CD4-positive, alpha-beta memory T cell (primary cell): ENCODE measurements around the gene DCST2. TPM values are rescaled to one million over a fixed set of nuclear protein-coding genes. Genes with fewer than 3 reads are reported as not detected.

Experiments
- CTCF ChIA-PET: fragments of 350-600 bp; sonication (Branson Sonifier 250); formaldehyde crosslinking; loops from one replicate; lab custom pipeline; 2021; ENCODE audit warnings: inconsistent platforms; ENCODE audit not compliant: partially characterized antibody; lab: Charles Lee
- POLR2A ChIA-PET: fragments of 350-600 bp; sonication (Branson Sonifier 250); formaldehyde crosslinking; loops from one replicate; lab custom pipeline; 2021; ENCODE audit not compliant: partially characterized antibody; lab: Charles Lee
- DNase-seq, 5 donors: peaks; one replicate each; pipeline versions ENCODE4 v3.0.0 to v3.0.0-alpha.2; 2020 to 2022; ENCODE audit warnings: mixed read lengths in 1 of 5
- H3K27ac ChIP-seq: one replicate; pipeline ENCODE4 v1.7.0; 2013; ENCODE audit warnings: low read depth, low read length
- H3K27me3 ChIP-seq: 2 replicates; pipeline ENCODE4 v1.7.0; 2013; ENCODE audit warnings: mild to moderate bottlenecking, low read length, moderate library complexity; ENCODE audit not compliant: insufficient read depth
- H3K36me3 ChIP-seq: 2 replicates; pipeline ENCODE4 v1.7.0; 2013; ENCODE audit warnings: mild to moderate bottlenecking, low read length, moderate library complexity; ENCODE audit not compliant: insufficient read depth
- H3K4me1 ChIP-seq: 2 replicates; pipeline ENCODE4 v1.7.0; 2013; ENCODE audit warnings: mild to moderate bottlenecking, low read length, moderate library complexity; ENCODE audit not compliant: insufficient read depth
- H3K4me3 ChIP-seq, 2 donors: one replicate each; pipeline ENCODE4 v1.7.0; 2013; ENCODE audit warnings: low read length in 2 of 2, mild to moderate bottlenecking in 1 of 2
- H3K9me3 ChIP-seq, 2 donors: one replicate each; pipeline ENCODE4 v1.7.0; 2013; ENCODE audit warnings: low read length in 2 of 2, control low read depth in 1 of 2; ENCODE audit not compliant: control insufficient read depth in 1 of 2
- H3K27ac Mint-ChIP-seq, 7 donors: one replicate each; pipeline ENCODE4 v1.8.0; 2020 to 2021; ENCODE audit warnings: mixed read lengths in 7 of 7, mild to moderate bottlenecking in 6 of 7, inconsistent platforms in 3 of 7, moderate library complexity in 3 of 7
- H3K27me3 Mint-ChIP-seq, 2 donors: one replicate each; pipeline ENCODE4 v1.8.0; 2020 to 2021; ENCODE audit warnings: mixed read lengths in 2 of 2
- H3K36me3 Mint-ChIP-seq, 2 donors: one replicate each; pipeline ENCODE4 v1.8.0; 2020 to 2021; ENCODE audit warnings: mixed read lengths in 2 of 2, inconsistent platforms in 1 of 2, mild to moderate bottlenecking in 1 of 2
- H3K4me1 Mint-ChIP-seq, 4 donors: one replicate each; pipeline ENCODE4 v1.8.0; 2020 to 2021; ENCODE audit warnings: mixed read lengths in 4 of 4, mild to moderate bottlenecking in 1 of 4
- H3K4me3 Mint-ChIP-seq, 8 donors: one replicate each; pipeline ENCODE4 v1.8.0; 2020 to 2021; ENCODE audit warnings: mixed read lengths in 8 of 8, mild to moderate bottlenecking in 7 of 8, moderate library complexity in 6 of 8, inconsistent platforms in 3 of 8
- H3K9me3 Mint-ChIP-seq, 8 donors: one replicate each; pipeline ENCODE4 v1.8.0; 2020 to 2021; ENCODE audit warnings: mixed read lengths in 8 of 8, mild to moderate bottlenecking in 5 of 8, inconsistent platforms in 3 of 8, moderate library complexity in 1 of 8
- intact Hi-C: fragments of 100-400 bp; cut with micrococcal nuclease; formaldehyde crosslinking; loops from one replicate; pipeline ENCODE4 v1.15.1; 2023
- polyA plus RNA-seq, 2 donors: library from polyadenylated mRNA; unstranded; fragments of 300-500 nt; fragmentation: Illumina TruSeq; gene quantifications; one replicate each; pipeline ENCODE4 v1.2.3, GENCODE V29; 2021
- total RNA-seq, 2 experiments: library from RNA; stranded (reverse); gene quantifications; one replicate each; pipeline ENCODE4 v1.2.3, GENCODE V29; 2021

The DCST2 gene
- total and polyA plus RNA-seq, 4 experiments from 2014 or later = 4.0 to 4.1 TPM; not detected in 2

GRCh38 chr1:155070158-155070621 is 36.6 kb upstream of the DCST2 start:
- peak overlapping the region; percentile 14 to 40 for H3K4me3 ChIP-seq

GRCh38 chr1:155069551-155070157 is 36.1 kb upstream of the DCST2 start:
- no peak overlapping the region for H3K4me3 Mint-ChIP-seq
- no peaks in the 10 kb centered on the region for H3K9me3 Mint-ChIP-seq
- H3K27ac Mint-ChIP-seq = peak overlapping the region in 1 of 7 donors; percentile 68
- peaks cover 11 to 16% of the 10 kb centered on the region in 2 donors for H3K36me3 Mint-ChIP-seq
- intact Hi-C loops = loop anchor here (10.0 kb wide), 1 partner anchor 305 kb away; no protein-coding TSS in a partner anchor
- POLR2A ChIA-PET = interaction anchor here (2.9 to 3.9 kb wide), 2 partner anchors 11 to 16 kb away, joined by 16 to 19 read pairs; no protein-coding TSS in a partner anchor
- H3K9me3 ChIP-seq = no peaks in the 10 kb centered on the region
- no peaks in the 10 kb centered on the region for H3K27me3 ChIP-seq
- H3K4me3 ChIP-seq = no peak overlapping the region
- peaks cover 16 to 59% (median 33%) of the 10 kb centered on the region in 4 donors for H3K4me1 Mint-ChIP-seq
- no peak overlapping the region for H3K27ac ChIP-seq
- no peaks in the 10 kb centered on the region for H3K36me3 ChIP-seq
- peaks cover 35% of the 10 kb centered on the region for H3K4me1 ChIP-seq
- CTCF ChIA-PET = interaction anchor here (1.0 to 2.5 kb wide), 3 partner anchors 8 to 15 kb away, joined by 4 to 9 read pairs (median 9); no protein-coding TSS in a partner anchor
- no peaks in the 10 kb centered on the region for H3K27me3 Mint-ChIP-seq
- no peak for DNase-seq

More at GRCh38 chr1:155070158-155070621, 36.6 kb upstream of the DCST2 start:
- DNase-seq = no peak
- peaks cover 30% of the 10 kb centered on the region for H3K4me1 ChIP-seq
- no peaks in the 10 kb centered on the region for H3K27me3 ChIP-seq
- intact Hi-C loops = no loop called here
- no peak overlapping the region for H3K27ac ChIP-seq
- ChIA-PET POLR2A (interaction anchor here (0.7 to 3.9 kb wide), 4 partner anchors 10 to 53 kb away, joined by 3 to 19 read pairs (median 10); partner anchors contain the start of gene ADAM15), CTCF (interaction anchor here (0.7 to 2.5 kb wide), 7 partner anchors 9 to 26 kb away, joined by 3 to 9 read pairs (median 4); no protein-coding TSS in a partner anchor)
- Mint-ChIP-seq H3K36me3 (peaks cover 11 to 16% of the 10 kb centered on the region in 2 donors), H3K27ac (no peak overlapping the region), H3K4me3 (peak overlapping the region in 2 of 8 donors; percentile 15 to 60), H3K27me3 (no peaks in the 10 kb centered on the region), H3K4me1 (peaks cover 14 to 56% (median 31%) of the 10 kb centered on the region in 4 donors), H3K9me3 (no peaks in the 10 kb centered on the region)
- H3K36me3 ChIP-seq = no peaks in the 10 kb centered on the region
- H3K9me3 ChIP-seq = no peaks in the 10 kb centered on the region

- H3K36me3 ChIP-seq = no peaks in the 10 kb centered on the region
- H3K9me3 ChIP-seq = no peaks in the 10 kb centered on the region
- no peaks in the 10 kb centered on the region for H3K27me3 Mint-ChIP-seq
- no peak overlapping the region for H3K27ac ChIP-seq
- DNase-seq = no peak
- CTCF ChIA-PET = interaction anchor here (6.7 kb wide), 1 partner anchor 16 kb away, joined by 74 read pairs; no protein-coding TSS in a partner anchor
- H3K27me3 ChIP-seq = no peaks in the 10 kb centered on the region
- peaks cover 19 to 60% (median 33%) of the 10 kb centered on the region in 4 donors for H3K4me1 Mint-ChIP-seq
- H3K4me1 ChIP-seq = peaks cover 38% of the 10 kb centered on the region
- H3K27ac Mint-ChIP-seq = peak overlapping the region in 1 of 7 donors; percentile 80
- intact Hi-C loops = loop anchor here (10.0 kb wide), 1 partner anchor 304 kb away; no protein-coding TSS in a partner anchor
- H3K4me3 ChIP-seq = no peak overlapping the region
- no peaks in the 10 kb centered on the region for H3K9me3 Mint-ChIP-seq
- peak overlapping the region in 1 of 8 donors; percentile 42 for H3K4me3 Mint-ChIP-seq
- H3K36me3 Mint-ChIP-seq = peaks cover 11 to 17% of the 10 kb centered on the region in 2 donors
- POLR2A ChIA-PET = interaction anchor here (0.5 kb wide), 1 partner anchor 601 kb away, joined by 3 read pairs; no protein-coding TSS in a partner anchor
These were observed 35.0 kb upstream of the DCST2 start for GRCh38 chr1:155068599-155068998.

- Mint-ChIP-seq H3K4me3 (peak overlapping the region in 1 of 8 donors; percentile 24), H3K4me1 (peaks cover 22 to 62% (median 35%) of the 10 kb centered on the region in 4 donors), H3K27me3 (no peaks in the 10 kb centered on the region), H3K36me3 (peaks cover 11 to 21% of the 10 kb centered on the region in 2 donors), H3K9me3 (no peaks in the 10 kb centered on the region), H3K27ac (no peak overlapping the region)
- intact Hi-C loops = loop anchor here (10.0 kb wide), 1 partner anchor 302 kb away; no protein-coding TSS in a partner anchor
- Histone ChIP-seq H3K4me3 (no peak overlapping the region), H3K9me3 (no peaks in the 10 kb centered on the region), H3K27me3 (no peaks in the 10 kb centered on the region), H3K36me3 (no peaks in the 10 kb centered on the region), H3K4me1 (peaks cover 48% of the 10 kb centered on the region), H3K27ac (no peak overlapping the region)
- DNase-seq = no peak
- POLR2A ChIA-PET = interaction anchor here (1.0 kb wide), 1 partner anchor 14 kb away, joined by 3 read pairs; no protein-coding TSS in a partner anchor
- CTCF ChIA-PET = interaction anchor here (0.8 to 6.7 kb wide), 4 partner anchors 16 to 25 kb away, joined by 3 to 74 read pairs (median 4); no protein-coding TSS in a partner anchor
These were observed 33.2 kb upstream of the DCST2 start for GRCh38 chr1:155066777-155067176.

- Histone ChIP-seq H3K36me3 (no peaks in the 10 kb centered on the region), H3K4me1 (peaks cover 37% of the 10 kb centered on the region), H3K27me3 (no peaks in the 10 kb centered on the region), H3K27ac (no peak overlapping the region), H3K9me3 (no peaks in the 10 kb centered on the region), H3K4me3 (no peak overlapping the region)
- Mint-ChIP-seq H3K27me3 (no peaks in the 10 kb centered on the region), H3K4me3 (peak overlapping the region; percentile 82 to 95 (median 90)), H3K36me3 (peaks cover 11 to 26% of the 10 kb centered on the region in 2 donors), H3K9me3 (no peaks in the 10 kb centered on the region), H3K4me1 (peaks cover 23 to 55% (median 32%) of the 10 kb centered on the region in 4 donors), H3K27ac (peak overlapping the region; percentile 59 to 85 (median 74))
- intact Hi-C loops = loop anchor here (10.0 kb wide), 1 partner anchor 300 kb away; no protein-coding TSS in a partner anchor
- POLR2A ChIA-PET = interaction anchor here (1.1 to 6.4 kb wide), 7 partner anchors 7 to 104 kb away, joined by 3 to 83 read pairs (median 9); partner anchors contain the start of gene ADAM15
- CTCF ChIA-PET = interaction anchor here (1.2 to 9.1 kb wide), 5 partner anchors 11 to 129 kb away, joined by 3 to 203 read pairs (median 5); partner anchors contain the start of gene ADAM15
- no peak for DNase-seq
These were observed 31.4 kb upstream of the DCST2 start for GRCh38 chr1:155064832-155065429.

GRCh38 chr1:155064111-155064831 is 30.7 kb upstream of the DCST2 start:
- Histone ChIP-seq H3K27me3 (no peaks in the 10 kb centered on the region), H3K4me3 (peak overlapping the region in 1 of 2 donors; percentile 70), H3K4me1 (peaks cover 35% of the 10 kb centered on the region), H3K9me3 (no peaks in the 10 kb centered on the region), H3K27ac (peak overlapping the region; percentile 51), H3K36me3 (no peaks in the 10 kb centered on the region)
- peak in 2 of 5 donors; percentile 29 to 60 for DNase-seq
- no peaks in the 10 kb centered on the region for H3K9me3 Mint-ChIP-seq
- CTCF ChIA-PET = interaction anchor here (1.2 to 9.1 kb wide), 5 partner anchors 11 to 129 kb away, joined by 3 to 203 read pairs (median 5); partner anchors contain the start of gene ADAM15
- no peaks in the 10 kb centered on the region for H3K27me3 Mint-ChIP-seq
- intact Hi-C loops = loop anchor here (10.0 kb wide), 1 partner anchor 299 kb away; no protein-coding TSS in a partner anchor
- peaks cover 11 to 25% of the 10 kb centered on the region in 2 donors for H3K36me3 Mint-ChIP-seq
- POLR2A ChIA-PET = interaction anchor here (0.9 to 6.4 kb wide), 12 partner anchors 8 to 105 kb away, joined by 3 to 83 read pairs (median 6); partner anchors contain the start of genes ADAM15, EFNA3 and PYGO2
- H3K4me1 Mint-ChIP-seq = peaks cover 23 to 55% (median 32%) of the 10 kb centered on the region in 4 donors
- H3K27ac Mint-ChIP-seq = peak overlapping the region; percentile 59 to 85 (median 77)
- H3K4me3 Mint-ChIP-seq = peak overlapping the region; percentile 82 to 95 (median 90)
